ENCODE data around the gene PRKCE. TPM values are rescaled to one million over a fixed set of nuclear protein-coding genes. Genes with fewer than 3 reads are reported as not detected.

The PRKCE gene
- polyA plus RNA-seq, 3 donors: 1.3 to 7.7 (median 2.3) TPM

DNA sequence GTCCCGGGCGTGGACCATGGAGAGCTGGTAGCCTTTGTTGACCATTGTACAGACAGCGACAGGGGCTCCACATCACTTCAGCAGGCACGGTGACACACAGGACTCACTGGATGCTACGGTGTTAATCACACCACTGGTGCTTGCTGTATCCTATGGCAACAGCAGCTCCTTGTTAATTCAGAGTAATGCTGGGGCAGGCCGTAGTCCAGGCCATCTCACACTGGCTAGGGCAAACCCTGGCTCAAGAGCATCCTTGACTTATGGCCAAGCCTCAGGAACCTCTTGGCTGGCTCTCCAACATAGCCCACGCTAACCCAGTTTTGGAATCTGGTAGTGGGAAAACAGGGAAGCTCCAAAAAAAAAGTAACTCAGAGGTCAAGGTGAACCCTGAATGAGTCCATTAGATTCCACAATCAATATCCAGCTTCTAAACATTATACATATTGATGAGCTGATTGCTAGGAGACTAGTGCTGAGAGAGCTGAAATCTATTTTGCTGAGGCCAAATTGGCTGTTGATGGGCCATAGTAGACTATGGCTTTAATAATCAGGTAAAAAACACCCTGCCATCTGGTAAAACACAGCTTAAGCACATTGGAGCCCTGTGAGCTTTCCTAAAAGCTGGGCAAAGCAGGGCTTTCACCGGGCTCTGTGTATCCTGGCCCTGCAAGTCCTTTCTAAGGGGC, 253.6 kb downstream of the PRKCE start:
- no peaks in the 10 kb centered on the region for H3K79me2 ChIP-seq (ENCODE audit: insufficient read depth, low read length)
- H3K4me3 ChIP-seq (replicated peaks in 1 of 3; ENCODE audit: low read depth in 2 of 3, low read length in 3 of 3): no peak overlapping the region
- H3K36me3 Mint-ChIP-seq: peaks cover 4 to 9% of the 10 kb centered on the region in 2 donors

DNA sequence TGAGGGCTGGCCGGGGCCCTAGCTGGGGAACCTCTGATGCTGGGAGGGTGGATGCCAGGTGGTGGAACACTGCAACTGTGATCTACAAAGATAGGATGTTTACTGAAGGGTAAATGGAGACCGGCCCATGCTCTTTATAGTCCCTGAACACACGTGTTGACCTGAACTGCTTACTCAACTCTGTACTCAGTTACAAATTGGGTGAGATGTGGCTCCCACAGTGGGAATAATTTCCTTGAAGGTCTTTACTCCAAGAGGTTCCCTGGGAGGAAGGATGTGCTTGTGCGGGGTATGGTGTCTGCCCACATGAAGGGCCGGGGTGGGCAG, 254.1 kb downstream of the PRKCE start:
- no peak for DNase-seq
- no peak overlapping the region for H3K27ac Mint-ChIP-seq

More for the DNA sequence above, 253.6 kb downstream of the PRKCE start:
- Histone ChIP-seq H3K9me3 (replicated peaks in 1 of 2; ENCODE audit: control insufficient read depth in 1 of 2, insufficient read depth in 1 of 2, low read length in 2 of 2) (no peaks in the 10 kb centered on the region), H4K20me1 (ENCODE audit: insufficient read depth, low read length) (no peaks in the 10 kb centered on the region), H2AFZ (ENCODE audit: insufficient read depth, low read depth, low read length, poor library complexity, severe bottlenecking) (no peak overlapping the region), H3K4me1 (ENCODE audit: control insufficient read depth in 1 of 2, insufficient read depth in 2 of 2, low read length in 2 of 2) (peaks cover 11 to 13% of the 10 kb centered on the region in 2 donors), H3K4me2 (replicated peaks; ENCODE audit: extremely low read depth, low read length, poor library complexity, severe bottlenecking) (no peak overlapping the region), H3K27ac (ENCODE audit: low read depth in 1 of 2, low read length in 2 of 2) (no peak overlapping the region), H3K9ac (ENCODE audit: insufficient read depth, low read length, poor library complexity, severe bottlenecking) (no peak overlapping the region), H3K36me3 (replicated peaks in 1 of 2; ENCODE audit: control insufficient read depth in 1 of 2, insufficient read depth in 2 of 2, low read length in 2 of 2) (no peaks in the 10 kb centered on the region), H3K27me3 (ENCODE audit: control insufficient read depth in 2 of 2, insufficient read depth in 2 of 2, low read length in 2 of 2) (no peaks in the 10 kb centered on the region)
- Mint-ChIP-seq H3K27ac (no peak overlapping the region), H3K4me3 (no peak overlapping the region), H3K27me3 (ENCODE audit: low read depth in 3 of 3) (no peaks in the 10 kb centered on the region), H3K9me3 (no peaks in the 10 kb centered on the region), H3K4me1 (peaks cover 13% of the 10 kb centered on the region)
- 90% methylated on average over 6 of the region's 8 CpGs for WGBS (ENCODE audit: insufficient coverage)
- DNase-seq: no peak
- intact Hi-C loops (cut with micrococcal nuclease): no loop called here
- TF ChIP-seq, protein P1, sequence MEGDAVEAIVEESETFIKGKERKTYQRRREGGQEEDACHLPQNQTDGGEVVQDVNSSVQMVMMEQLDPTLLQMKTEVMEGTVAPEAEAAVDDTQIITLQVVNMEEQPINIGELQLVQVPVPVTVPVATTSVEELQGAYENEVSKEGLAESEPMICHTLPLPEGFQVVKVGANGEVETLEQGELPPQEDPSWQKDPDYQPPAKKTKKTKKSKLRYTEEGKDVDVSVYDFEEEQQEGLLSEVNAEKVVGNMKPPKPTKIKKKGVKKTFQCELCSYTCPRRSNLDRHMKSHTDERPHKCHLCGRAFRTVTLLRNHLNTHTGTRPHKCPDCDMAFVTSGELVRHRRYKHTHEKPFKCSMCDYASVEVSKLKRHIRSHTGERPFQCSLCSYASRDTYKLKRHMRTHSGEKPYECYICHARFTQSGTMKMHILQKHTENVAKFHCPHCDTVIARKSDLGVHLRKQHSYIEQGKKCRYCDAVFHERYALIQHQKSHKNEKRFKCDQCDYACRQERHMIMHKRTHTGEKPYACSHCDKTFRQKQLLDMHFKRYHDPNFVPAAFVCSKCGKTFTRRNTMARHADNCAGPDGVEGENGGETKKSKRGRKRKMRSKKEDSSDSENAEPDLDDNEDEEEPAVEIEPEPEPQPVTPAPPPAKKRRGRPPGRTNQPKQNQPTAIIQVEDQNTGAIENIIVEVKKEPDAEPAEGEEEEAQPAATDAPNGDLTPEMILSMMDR (IDR thresholded peaks at IDR 0.05): no peak

More for the DNA sequence above, 254.1 kb downstream of the PRKCE start:
- H2AFZ ChIP-seq (ENCODE audit: insufficient read depth, low read depth, low read length, poor library complexity, severe bottlenecking): no peak overlapping the region
- Mint-ChIP-seq H3K9me3 (no peaks in the 10 kb centered on the region), H3K4me1 (peaks cover 16% of the 10 kb centered on the region), H3K36me3 (peaks cover 4 to 9% of the 10 kb centered on the region in 2 donors), H3K4me3 (no peak overlapping the region), H3K27me3 (ENCODE audit: low read depth in 3 of 3) (no peaks in the 10 kb centered on the region)
- intact Hi-C loops (cut with micrococcal nuclease): no loop called here
- no peak overlapping the region for H3K4me3 ChIP-seq (replicated peaks in 1 of 3; ENCODE audit: low read depth in 2 of 3, low read length in 3 of 3)
- H3K9ac ChIP-seq (ENCODE audit: insufficient read depth, low read length, poor library complexity, severe bottlenecking): no peak overlapping the region
- peaks cover 12 to 15% of the 10 kb centered on the region in 2 donors for H3K4me1 ChIP-seq (ENCODE audit: control insufficient read depth in 1 of 2, insufficient read depth in 2 of 2, low read length in 2 of 2)
- H3K79me2 ChIP-seq (ENCODE audit: insufficient read depth, low read length): no peaks in the 10 kb centered on the region
- no peaks in the 10 kb centered on the region for H3K36me3 ChIP-seq (replicated peaks in 1 of 2; ENCODE audit: control insufficient read depth in 1 of 2, insufficient read depth in 2 of 2, low read length in 2 of 2)
- H3K9me3 ChIP-seq (replicated peaks in 1 of 2; ENCODE audit: control insufficient read depth in 1 of 2, insufficient read depth in 1 of 2, low read length in 2 of 2): no peaks in the 10 kb centered on the region
- WGBS (ENCODE audit: insufficient coverage): 100% methylated on average over 1 of the region's 5 CpGs
- no peak overlapping the region for H3K27ac ChIP-seq (ENCODE audit: low read depth in 1 of 2, low read length in 2 of 2)
- H4K20me1 ChIP-seq (ENCODE audit: insufficient read depth, low read length): no peaks in the 10 kb centered on the region
- no peaks in the 10 kb centered on the region for H3K27me3 ChIP-seq (ENCODE audit: control insufficient read depth in 2 of 2, insufficient read depth in 2 of 2, low read length in 2 of 2)
- H3K4me2 ChIP-seq (replicated peaks; ENCODE audit: extremely low read depth, low read length, poor library complexity, severe bottlenecking): no peak overlapping the region
- TF ChIP-seq, protein P1 (IDR thresholded peaks at IDR 0.05): no peak
